Measurements from ENCODE around the gene ITPR3.

ITPR3 gene

GRCh38 chr6:33683051-33683571 is 62.0 kb downstream of the ITPR3 start:
- peaks cover 52 to 95% of the 10 kb centered on the region in 2 donors for H3K36me3 ChIP-seq (ENCODE audit: control insufficient read depth in 1 of 2, insufficient read depth in 2 of 2, low read length in 2 of 2)
- no peak overlapping the region for H3K9ac ChIP-seq (ENCODE audit: low read depth in 1 of 2, low read length in 2 of 2)
- no peaks in the 10 kb centered on the region for H3K4me1 ChIP-seq (ENCODE audit: control insufficient read depth in 1 of 2, insufficient read depth in 2 of 2, low read length in 2 of 2)
- H3K9me3 ChIP-seq (ENCODE audit: control insufficient read depth in 1 of 2, low read length in 2 of 2): no peaks in the 10 kb centered on the region
- H3K4me3 ChIP-seq (ENCODE audit: low read depth in 1 of 2, low read length in 2 of 2): no peak overlapping the region
- H3K27ac ChIP-seq (ENCODE audit: low read depth, low read length): no peak overlapping the region
- H3K27me3 ChIP-seq (ENCODE audit: control insufficient read depth in 1 of 2, insufficient read depth in 2 of 2, low read length in 2 of 2): no peaks in the 10 kb centered on the region

DNA sequence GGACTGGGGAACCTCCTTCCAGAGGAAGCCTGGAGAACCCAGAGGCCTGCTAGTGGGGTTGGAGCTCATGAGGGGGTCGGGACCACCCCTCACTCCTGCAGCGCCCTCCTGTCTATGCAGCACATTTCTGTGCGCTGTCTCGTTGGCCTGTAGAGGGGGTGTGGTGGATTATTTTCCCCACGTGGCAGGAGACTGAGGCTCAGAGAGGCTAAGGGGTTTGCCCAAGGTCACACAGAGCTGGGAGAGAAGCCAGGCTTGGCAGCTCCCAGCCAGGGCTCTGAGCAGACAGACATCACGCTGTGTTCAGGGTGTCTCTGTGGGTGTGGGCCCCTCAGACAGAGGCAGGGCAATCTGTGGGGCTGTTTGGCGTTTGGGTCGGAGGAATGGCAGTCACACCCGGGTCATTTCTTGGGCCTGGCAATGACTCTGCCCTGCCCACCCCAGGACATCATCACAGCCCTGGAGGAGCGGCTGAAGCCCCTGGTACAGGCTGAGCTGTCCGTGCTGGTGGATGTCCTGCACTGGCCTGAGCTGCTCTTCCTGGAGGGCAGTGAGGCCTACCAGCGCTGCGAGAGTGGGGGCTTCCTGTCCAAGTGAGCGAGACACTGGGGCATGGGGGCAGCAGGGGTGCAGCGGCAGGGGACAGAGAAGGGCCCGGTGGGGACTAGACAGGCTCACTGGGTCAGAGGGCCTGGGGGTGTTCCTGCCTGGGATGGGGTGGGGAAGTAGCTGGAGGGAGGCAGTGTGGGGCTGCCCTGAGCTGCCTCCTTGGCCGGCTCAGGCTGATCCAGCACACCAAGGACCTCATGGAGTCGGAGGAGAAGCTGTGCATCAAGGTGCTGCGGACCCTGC is 62.7 kb downstream of the ITPR3 start:
- no peaks in the 10 kb centered on the region for H3K27me3 ChIP-seq (ENCODE audit: control insufficient read depth in 1 of 2, insufficient read depth in 2 of 2, low read length in 2 of 2)
- H3K4me3 ChIP-seq (ENCODE audit: low read depth in 1 of 2, low read length in 2 of 2): no peak overlapping the region
- no peak overlapping the region for H3K27ac ChIP-seq (ENCODE audit: low read depth, low read length)
- H3K9ac ChIP-seq (ENCODE audit: low read depth in 1 of 2, low read length in 2 of 2): no peak overlapping the region
- H3K36me3 ChIP-seq (ENCODE audit: control insufficient read depth in 1 of 2, insufficient read depth in 2 of 2, low read length in 2 of 2): peaks cover 56 to 94% of the 10 kb centered on the region in 2 donors
- no peaks in the 10 kb centered on the region for H3K9me3 ChIP-seq (ENCODE audit: control insufficient read depth in 1 of 2, low read length in 2 of 2)
- H3K4me1 ChIP-seq (ENCODE audit: control insufficient read depth in 1 of 2, insufficient read depth in 2 of 2, low read length in 2 of 2): no peaks in the 10 kb centered on the region

DNA sequence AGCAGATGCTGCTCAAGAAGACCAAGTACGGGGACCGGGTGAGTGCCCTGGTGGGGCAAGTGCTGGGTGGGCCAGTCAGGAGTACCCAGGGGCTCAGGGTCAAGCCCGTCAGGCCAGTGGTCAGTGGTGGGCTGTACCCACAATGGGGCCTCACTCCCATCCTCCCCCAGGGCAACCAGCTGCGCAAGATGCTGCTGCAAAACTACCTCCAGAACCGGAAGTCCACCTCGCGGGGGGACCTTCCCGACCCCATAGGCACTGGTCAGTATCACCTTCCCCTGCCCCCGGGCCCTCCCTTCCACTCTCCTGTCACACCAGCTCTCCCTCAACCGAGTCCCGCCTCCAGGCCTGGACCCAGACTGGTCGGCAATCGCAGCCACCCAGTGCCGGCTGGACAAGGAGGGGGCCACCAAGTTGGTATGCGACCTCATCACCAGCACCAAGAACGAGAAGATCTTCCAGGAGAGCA is 63.3 kb downstream of the ITPR3 start:
- no peaks in the 10 kb centered on the region for H3K4me1 ChIP-seq (ENCODE audit: control insufficient read depth in 1 of 2, insufficient read depth in 2 of 2, low read length in 2 of 2)
- H3K9me3 ChIP-seq (ENCODE audit: control insufficient read depth in 1 of 2, low read length in 2 of 2): no peaks in the 10 kb centered on the region
- H3K4me3 ChIP-seq (ENCODE audit: low read depth in 1 of 2, low read length in 2 of 2): no peak overlapping the region
- H3K27me3 ChIP-seq (ENCODE audit: control insufficient read depth in 1 of 2, insufficient read depth in 2 of 2, low read length in 2 of 2): no peaks in the 10 kb centered on the region
- H3K36me3 ChIP-seq (ENCODE audit: control insufficient read depth in 1 of 2, insufficient read depth in 2 of 2, low read length in 2 of 2): peaks cover 56 to 94% of the 10 kb centered on the region in 2 donors
- H3K27ac ChIP-seq (ENCODE audit: low read depth, low read length): no peak overlapping the region
- H3K9ac ChIP-seq (ENCODE audit: low read depth in 1 of 2, low read length in 2 of 2): no peak overlapping the region

GRCh38 chr6:33684983-33685382 is 63.9 kb downstream of the ITPR3 start:
- Histone ChIP-seq H3K36me3 (ENCODE audit: control insufficient read depth in 1 of 2, insufficient read depth in 2 of 2, low read length in 2 of 2) (peaks cover 56 to 94% of the 10 kb centered on the region in 2 donors), H3K4me1 (ENCODE audit: control insufficient read depth in 1 of 2, insufficient read depth in 2 of 2, low read length in 2 of 2) (no peaks in the 10 kb centered on the region), H3K9ac (ENCODE audit: low read depth in 1 of 2, low read length in 2 of 2) (no peak overlapping the region)

DNA sequence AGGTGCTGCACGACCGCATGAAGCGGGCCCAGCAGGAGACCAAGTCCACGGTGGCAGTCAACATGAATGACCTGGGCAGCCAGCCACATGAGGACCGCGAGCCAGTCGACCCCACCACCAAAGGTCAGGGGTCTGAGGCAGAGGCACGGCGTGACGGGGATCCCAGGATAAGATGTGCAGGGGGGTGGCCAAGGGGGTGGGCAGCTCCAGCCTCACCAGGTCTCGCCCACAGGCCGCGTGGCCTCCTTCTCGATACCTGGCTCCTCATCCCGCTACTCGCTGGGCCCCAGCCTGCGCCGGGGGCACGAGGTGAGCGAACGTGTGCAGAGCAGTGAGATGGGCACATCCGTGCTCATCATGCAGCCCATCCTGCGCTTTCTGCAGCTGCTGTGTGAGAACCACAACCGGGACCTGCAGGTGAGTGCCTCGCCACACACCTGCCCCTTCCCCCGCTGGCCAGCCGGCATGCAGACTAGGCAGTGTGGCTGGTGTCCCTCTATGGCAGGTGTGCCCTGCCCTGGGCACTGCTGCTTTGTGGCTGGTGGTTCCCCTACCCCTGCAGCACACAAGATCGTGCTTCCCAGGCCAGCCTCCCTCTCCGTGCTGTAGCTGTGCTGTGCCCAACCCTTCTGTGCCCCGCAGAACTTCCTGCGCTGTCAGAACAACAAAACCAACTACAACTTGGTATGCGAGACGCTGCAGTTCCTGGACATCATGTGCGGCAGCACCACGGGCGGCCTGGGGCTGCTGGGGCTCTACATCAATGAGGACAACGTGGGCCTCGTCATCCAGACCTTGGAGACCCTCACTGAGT is 64.5 kb downstream of the ITPR3 start:
- H3K27me3 ChIP-seq (ENCODE audit: control insufficient read depth in 1 of 2, insufficient read depth in 2 of 2, low read length in 2 of 2): no peaks in the 10 kb centered on the region
- no peak overlapping the region for H3K27ac ChIP-seq (ENCODE audit: low read depth, low read length)
- H3K36me3 ChIP-seq (ENCODE audit: control insufficient read depth in 1 of 2, insufficient read depth in 2 of 2, low read length in 2 of 2): peaks cover 62 to 92% of the 10 kb centered on the region in 2 donors
- no peaks in the 10 kb centered on the region for H3K4me1 ChIP-seq (ENCODE audit: control insufficient read depth in 1 of 2, insufficient read depth in 2 of 2, low read length in 2 of 2)
- no peak overlapping the region for H3K9ac ChIP-seq (ENCODE audit: low read depth in 1 of 2, low read length in 2 of 2)
- no peaks in the 10 kb centered on the region for H3K9me3 ChIP-seq (ENCODE audit: control insufficient read depth in 1 of 2, low read length in 2 of 2)
- H3K4me3 ChIP-seq (ENCODE audit: low read depth in 1 of 2, low read length in 2 of 2): no peak overlapping the region

More at GRCh38 chr6:33684983-33685382, 63.9 kb downstream of the ITPR3 start:
- H3K9me3 ChIP-seq (ENCODE audit: control insufficient read depth in 1 of 2, low read length in 2 of 2): no peaks in the 10 kb centered on the region
- no peak overlapping the region for H3K27ac ChIP-seq (ENCODE audit: low read depth, low read length)
- no peaks in the 10 kb centered on the region for H3K27me3 ChIP-seq (ENCODE audit: control insufficient read depth in 1 of 2, insufficient read depth in 2 of 2, low read length in 2 of 2)
- H3K4me3 ChIP-seq (ENCODE audit: low read depth in 1 of 2, low read length in 2 of 2): no peak overlapping the region

DNA sequence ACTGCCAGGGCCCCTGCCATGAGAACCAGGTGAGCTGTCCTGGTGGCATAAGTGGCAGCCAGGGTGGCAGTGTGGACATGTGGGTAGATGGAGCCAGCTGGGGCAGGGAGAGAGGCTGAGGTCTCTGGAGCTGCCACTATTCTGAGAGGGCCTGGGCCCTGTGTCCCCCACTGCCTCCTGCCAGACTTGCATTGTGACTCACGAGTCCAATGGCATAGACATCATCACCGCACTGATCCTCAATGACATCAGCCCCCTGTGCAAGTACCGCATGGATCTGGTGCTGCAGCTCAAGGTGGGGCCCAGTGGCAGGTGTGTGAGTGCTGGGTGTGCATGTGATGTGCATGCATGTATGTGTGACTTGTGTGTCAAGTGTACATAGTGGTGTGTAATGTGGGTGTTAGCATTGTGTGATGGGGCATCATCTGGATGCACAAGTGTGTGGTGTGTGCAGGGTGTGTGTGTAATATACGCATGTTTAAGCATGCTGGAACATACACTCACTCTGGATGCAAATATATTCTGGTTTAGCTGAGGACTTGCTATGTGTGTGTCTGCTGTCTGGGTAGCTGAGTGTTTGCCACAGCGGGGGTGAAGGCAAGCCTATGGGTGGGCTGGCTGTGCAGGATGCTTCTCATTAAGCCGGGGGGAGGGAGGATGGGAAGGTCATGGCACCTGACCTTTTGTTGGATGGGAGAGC is 65.3 kb downstream of the ITPR3 start:
- Histone ChIP-seq H3K9me3 (ENCODE audit: control insufficient read depth in 1 of 2, low read length in 2 of 2) (no peaks in the 10 kb centered on the region), H3K4me3 (ENCODE audit: low read depth in 1 of 2, low read length in 2 of 2) (no peak overlapping the region), H3K27ac (ENCODE audit: low read depth, low read length) (no peak overlapping the region), H3K4me1 (ENCODE audit: control insufficient read depth in 1 of 2, insufficient read depth in 2 of 2, low read length in 2 of 2) (no peaks in the 10 kb centered on the region), H3K9ac (ENCODE audit: low read depth in 1 of 2, low read length in 2 of 2) (no peak overlapping the region), H3K27me3 (ENCODE audit: control insufficient read depth in 1 of 2, insufficient read depth in 2 of 2, low read length in 2 of 2) (no peaks in the 10 kb centered on the region), H3K36me3 (ENCODE audit: control insufficient read depth in 1 of 2, insufficient read depth in 2 of 2, low read length in 2 of 2) (peaks cover 65 to 96% of the 10 kb centered on the region in 2 donors)

GRCh38 chr6:33686981-33687975 is 66.2 kb downstream of the ITPR3 start:
- H3K27ac ChIP-seq (ENCODE audit: low read depth, low read length): no peak overlapping the region
- peaks cover 63 to 97% of the 10 kb centered on the region in 2 donors for H3K36me3 ChIP-seq (ENCODE audit: control insufficient read depth in 1 of 2, insufficient read depth in 2 of 2, low read length in 2 of 2)
- H3K4me1 ChIP-seq (ENCODE audit: control insufficient read depth in 1 of 2, insufficient read depth in 2 of 2, low read length in 2 of 2): peaks cover 0 to under 1% of the 10 kb centered on the region in 2 donors
- H3K9ac ChIP-seq (ENCODE audit: low read depth in 1 of 2, low read length in 2 of 2): no peak overlapping the region
- H3K9me3 ChIP-seq (ENCODE audit: control insufficient read depth in 1 of 2, low read length in 2 of 2): no peaks in the 10 kb centered on the region
- H3K27me3 ChIP-seq (ENCODE audit: control insufficient read depth in 1 of 2, insufficient read depth in 2 of 2, low read length in 2 of 2): no peaks in the 10 kb centered on the region
- H3K4me3 ChIP-seq (ENCODE audit: low read depth in 1 of 2, low read length in 2 of 2): no peak overlapping the region

DNA sequence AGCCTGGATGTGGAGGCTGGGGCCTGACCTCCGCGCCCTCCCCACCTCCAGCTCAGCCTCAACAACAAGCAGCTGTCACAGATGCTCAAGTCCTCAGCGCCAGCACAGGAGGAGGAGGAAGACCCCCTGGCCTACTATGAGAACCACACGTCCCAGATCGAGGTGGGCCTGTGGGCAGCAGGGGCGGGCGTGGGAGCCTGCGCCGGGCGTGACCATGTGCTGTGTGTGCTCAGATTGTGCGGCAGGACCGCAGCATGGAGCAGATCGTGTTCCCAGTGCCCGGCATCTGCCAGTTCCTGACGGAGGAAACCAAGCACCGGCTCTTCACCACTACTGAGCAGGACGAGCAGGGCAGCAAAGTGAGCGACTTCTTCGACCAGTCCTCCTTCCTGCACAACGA is 66.9 kb downstream of the ITPR3 start:
- Histone ChIP-seq H3K36me3 (ENCODE audit: control insufficient read depth in 1 of 2, insufficient read depth in 2 of 2, low read length in 2 of 2) (peaks cover 59 to 97% of the 10 kb centered on the region in 2 donors), H3K27ac (ENCODE audit: low read depth, low read length) (no peak overlapping the region), H3K27me3 (ENCODE audit: control insufficient read depth in 1 of 2, insufficient read depth in 2 of 2, low read length in 2 of 2) (no peaks in the 10 kb centered on the region), H3K9me3 (ENCODE audit: control insufficient read depth in 1 of 2, low read length in 2 of 2) (no peaks in the 10 kb centered on the region), H3K4me3 (ENCODE audit: low read depth in 1 of 2, low read length in 2 of 2) (no peak overlapping the region), H3K9ac (ENCODE audit: low read depth in 1 of 2, low read length in 2 of 2) (no peak overlapping the region), H3K4me1 (ENCODE audit: control insufficient read depth in 1 of 2, insufficient read depth in 2 of 2, low read length in 2 of 2) (peaks cover 5 to 8% of the 10 kb centered on the region in 2 donors)
